RPMI7951 (cell line): ENCODE results near the gene GRAMD2B. TPM values are rescaled to one million over a fixed set of nuclear protein-coding genes. Genes with fewer than 3 reads are reported as not detected.
"Not testable (repeated sequence)": the region's sequence is repeated elsewhere in the genome, so short reads cannot be mapped to it uniquely, and the experiment has no call there.

ENCODE experiments used
- DNase-seq: peaks from one replicate; pipeline ENCODE4 v3.0.0-alpha.2; 2012; ENCODE audit warnings: low read depth
- total RNA-seq: library from RNA; depleted of rRNA; stranded (reverse); fragments of >200 nt; shearing (Covaris generic); gene quantifications from 2 replicates; pipeline ENCODE4 v1.2.3, GENCODE V29; 2014

The GRAMD2B gene
- total RNA-seq, 1 experiment from 2014 or later = 26.0 TPM

- no peak for DNase-seq
Measured at GRCh38 chr5:126511961-126512360, 88.8 kb downstream of the GRAMD2B start.

DNA sequence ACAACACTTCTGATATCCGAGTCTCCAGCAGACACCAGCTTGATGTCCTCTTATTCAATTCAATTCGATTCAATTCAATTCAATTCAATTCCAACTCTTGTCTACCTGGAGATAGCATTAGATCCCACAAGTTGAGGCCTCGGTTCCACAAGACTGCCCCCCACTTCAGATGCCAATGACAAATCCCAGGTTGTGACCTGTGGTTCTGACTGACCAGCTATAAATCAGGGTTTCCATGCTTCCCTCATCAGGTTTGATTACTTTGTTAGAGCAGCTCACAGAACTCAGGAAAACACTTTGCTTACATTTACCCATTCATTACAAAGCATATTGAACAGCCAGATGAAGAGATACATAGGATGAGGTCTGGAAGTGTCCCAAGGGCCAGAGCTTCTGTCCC lies 89.2 kb downstream of the GRAMD2B start:
- no peak for DNase-seq

DNA sequence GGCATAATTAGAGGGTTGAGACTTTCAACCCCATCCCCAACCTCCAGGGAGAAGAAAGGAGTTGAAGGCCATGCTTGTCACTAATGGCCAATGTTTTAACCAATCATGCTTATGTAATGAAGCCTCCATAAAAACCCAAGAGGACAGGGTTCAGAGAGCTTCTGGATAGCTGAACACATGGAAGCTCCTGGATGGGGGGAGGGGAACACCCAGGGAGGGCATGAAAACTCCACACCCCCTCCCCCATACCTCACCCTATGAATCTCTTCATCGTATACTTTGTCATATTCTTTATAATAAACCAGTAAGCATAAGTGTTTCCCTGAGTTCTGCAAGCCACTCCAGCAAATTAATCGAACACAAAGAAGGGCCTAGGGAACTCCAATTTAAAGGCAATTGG lies 90.1 kb downstream of the GRAMD2B start:
- no peak for DNase-seq

- DNase-seq = no peak
Measured at GRCh38 chr5:126513703-126514102, 90.5 kb downstream of the GRAMD2B start.

DNA sequence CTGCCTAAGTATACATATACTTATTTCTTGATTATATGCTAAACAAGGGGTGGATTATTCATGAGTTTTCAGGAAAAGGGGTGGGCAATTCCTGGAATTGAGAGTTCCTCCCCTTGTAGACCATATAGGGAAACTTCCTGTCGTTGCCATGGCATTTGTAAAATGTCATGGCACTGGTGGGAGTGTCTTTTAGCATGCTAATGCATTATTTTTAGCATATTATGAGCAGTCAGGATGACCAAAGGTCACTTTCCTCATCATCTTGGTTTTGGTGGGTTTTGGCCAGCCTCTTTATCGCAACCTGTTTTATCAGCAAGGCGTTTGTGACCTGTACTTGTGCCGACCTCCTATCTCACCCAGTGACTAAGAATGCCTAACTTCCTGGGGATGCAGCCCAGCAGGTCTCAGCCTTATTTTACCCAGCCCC lies 90.9 kb downstream of the GRAMD2B start:
- peak; percentile 35 for DNase-seq

DNA sequence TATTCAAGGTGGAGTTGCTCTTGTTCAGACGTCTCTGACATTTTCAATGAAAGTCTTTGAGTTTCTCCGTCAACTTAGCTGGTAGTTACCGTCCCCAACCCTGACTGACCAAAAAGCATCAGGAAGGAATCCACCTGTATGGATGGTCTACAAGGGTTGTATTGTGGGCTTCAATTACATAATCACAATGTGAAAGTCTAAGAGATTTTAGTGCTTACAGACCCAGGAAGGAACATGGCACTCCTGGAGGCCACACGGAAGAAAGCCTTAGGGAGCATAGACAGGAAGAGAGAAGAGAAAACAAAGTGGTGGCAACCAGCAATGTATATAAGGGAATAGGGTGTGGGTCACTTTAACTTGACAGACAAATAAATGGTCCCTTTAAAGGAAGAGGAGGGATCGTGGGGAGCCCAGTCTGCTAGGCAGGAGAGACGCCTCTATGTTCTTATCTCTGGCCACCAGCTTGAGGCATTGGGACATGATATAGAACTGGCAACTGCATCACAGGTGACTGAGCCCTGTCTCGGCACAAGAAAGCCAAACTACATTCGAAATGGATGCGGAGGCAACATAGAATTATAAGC lies 91.4 kb downstream of the GRAMD2B start:
- no peak for DNase-seq

DNA sequence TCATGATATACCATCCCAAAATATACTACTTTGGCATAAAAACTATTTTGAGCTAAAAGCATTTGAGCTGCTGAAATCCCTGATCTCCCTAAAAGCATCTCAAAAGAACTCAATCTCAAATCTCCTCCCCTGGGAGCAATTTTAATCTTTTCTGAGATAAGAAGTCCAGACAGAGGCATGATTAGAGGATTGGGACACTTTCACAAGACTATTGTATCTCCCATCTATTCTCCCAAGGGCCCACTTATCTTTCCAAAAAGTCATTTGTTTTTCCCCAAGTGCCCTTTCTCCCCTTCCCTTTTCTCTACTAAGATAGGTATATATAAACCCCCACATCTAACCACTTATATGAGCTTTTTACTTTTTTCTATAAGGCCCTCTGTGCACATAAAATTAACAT lies 92.1 kb downstream of the GRAMD2B start:
- no peak for DNase-seq

DNA sequence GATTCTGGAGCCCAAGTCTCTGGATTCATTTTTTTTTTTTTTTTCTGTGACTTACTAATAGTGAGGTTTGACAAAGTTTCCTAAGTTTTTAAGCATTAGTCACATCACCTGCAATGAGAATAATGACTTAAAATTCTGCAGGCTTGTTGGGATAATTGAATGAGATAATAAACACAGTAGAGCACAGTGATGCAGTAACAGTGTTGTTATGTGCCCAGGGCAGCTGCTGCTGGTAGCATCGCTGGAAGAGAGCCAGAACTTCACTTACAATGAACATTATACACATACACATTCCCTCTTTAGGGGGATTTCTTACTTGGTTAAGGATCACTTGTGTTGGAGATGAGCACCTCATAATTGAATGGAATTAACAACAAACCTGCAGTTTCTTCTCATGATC lies 92.9 kb downstream of the GRAMD2B start:
- DNase-seq = peak; percentile 65

DNA sequence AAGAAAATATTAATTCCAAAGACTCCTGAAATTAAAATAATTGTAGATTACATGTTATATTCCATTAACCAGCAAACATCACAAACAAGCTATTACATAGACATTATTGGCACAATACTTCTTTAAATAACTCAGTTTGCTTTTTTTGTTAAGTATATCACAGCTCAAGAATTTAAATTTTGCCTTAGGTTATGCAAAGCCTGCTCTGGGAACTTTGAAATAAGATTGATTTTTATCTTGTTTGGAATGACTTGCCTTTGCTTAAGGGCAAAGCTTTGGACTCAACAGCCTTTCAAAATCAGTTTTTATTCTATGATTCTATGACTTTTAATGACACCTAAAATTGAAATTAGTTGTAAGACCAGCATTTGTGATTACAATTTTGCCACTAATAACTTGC lies 93.6 kb downstream of the GRAMD2B start:
- DNase-seq = peak; percentile 28

DNA sequence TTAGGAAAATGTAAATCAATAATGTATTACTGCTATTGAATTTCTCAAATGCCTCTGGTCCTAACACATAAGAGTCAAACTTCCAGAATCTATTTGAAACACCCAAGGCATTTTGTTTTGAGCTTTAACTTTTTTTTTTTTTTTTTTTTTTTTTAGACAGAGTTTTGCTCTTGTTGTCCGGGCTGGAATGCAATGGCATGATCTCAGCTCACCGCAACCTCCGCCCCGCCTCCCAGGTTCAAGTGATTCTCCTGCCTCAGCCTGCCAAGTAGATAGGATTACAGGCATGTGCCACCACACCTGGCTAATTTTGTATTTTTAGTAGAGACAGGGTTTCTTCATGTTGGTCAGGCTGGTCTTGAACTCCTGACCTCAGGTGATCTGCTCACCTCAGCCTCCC lies 96.0 kb downstream of the GRAMD2B start:
- not testable (repeated sequence) for DNase-seq

- DNase-seq = no peak
Measured at GRCh38 chr5:126519637-126520592, 96.7 kb downstream of the GRAMD2B start.

DNA sequence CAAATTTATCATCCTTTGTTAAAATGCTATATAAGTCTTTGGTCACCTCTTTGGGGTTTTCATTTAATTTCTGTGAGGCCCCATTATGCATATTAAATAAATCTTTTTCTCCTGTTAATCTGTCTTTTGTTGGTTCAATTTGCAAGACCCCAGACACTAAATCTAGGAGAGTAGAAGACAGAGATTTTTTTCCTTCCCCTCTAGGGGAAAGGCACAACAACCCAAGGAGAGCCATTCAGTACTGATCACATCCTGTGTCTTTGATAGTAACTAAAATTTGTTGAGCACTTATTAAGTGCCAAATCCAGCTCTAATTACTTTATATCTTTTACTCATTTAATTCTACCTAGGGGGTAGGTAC lies 97.4 kb downstream of the GRAMD2B start:
- DNase-seq = no peak

- no peak for DNase-seq
Measured at GRCh38 chr5:126521130-126521529, 97.9 kb downstream of the GRAMD2B start.

DNA sequence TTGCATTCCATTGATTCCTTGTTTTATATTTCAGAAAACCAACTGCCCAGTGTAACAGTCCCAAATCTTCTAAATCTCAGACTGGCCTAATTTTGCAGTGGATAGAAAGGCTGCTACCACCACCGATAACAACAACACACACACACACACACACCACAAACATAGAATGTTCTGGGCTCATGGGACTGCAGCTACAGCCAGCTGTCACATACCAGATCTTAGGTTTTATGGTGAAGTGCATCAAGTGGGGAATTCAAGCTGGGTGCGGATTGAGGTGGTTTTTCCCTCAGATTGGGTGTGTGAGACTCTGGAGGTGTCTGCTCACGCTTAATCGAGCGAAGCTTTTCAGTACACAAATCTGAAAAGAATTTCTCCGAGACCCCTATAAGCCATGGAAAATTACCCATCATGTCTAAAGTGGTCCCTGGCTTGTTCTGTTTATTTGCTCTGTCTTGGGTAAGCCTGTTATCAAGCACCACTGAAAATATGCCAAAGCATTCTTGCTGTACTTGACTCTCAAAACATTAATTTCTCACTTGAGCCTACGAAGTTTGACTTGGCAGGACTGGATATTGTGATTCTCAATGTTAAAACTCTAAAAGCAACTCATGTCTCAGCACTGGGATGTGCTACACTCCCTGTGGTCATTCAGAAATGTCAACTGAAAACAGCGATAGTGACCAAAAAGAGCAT lies 100.8 kb downstream of the GRAMD2B start:
- no peak for DNase-seq

DNA sequence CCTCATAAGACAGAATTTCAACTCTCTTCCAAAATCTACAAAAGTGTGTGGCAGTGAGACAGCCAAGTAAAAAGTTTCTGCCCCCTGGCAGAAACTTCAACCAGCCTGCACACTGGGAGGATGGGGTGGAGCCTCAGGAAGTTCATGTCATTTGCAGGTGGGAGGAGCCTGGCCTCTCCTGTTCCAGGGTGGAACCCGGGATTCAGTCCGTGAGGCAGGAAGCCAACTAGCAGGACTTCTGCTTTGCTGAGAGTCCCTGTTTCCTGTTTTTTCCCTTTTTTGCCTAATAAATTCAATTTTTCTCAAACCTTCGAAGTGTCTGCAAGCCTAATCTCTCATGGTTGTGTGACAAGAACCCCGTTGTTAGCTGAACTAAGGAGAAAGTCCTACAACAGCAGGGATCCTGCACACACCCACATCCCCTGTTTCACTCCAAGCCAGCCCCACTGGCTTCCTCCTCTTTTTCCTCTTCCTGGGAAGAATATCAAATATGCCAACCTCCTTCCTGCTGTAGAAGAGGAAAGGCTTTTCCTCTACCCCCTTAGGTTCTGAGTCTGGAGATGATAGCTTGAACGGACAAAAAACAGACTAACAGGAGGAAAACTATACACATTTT lies 102.5 kb downstream of the GRAMD2B start:
- peak; percentile 47 for DNase-seq

DNA sequence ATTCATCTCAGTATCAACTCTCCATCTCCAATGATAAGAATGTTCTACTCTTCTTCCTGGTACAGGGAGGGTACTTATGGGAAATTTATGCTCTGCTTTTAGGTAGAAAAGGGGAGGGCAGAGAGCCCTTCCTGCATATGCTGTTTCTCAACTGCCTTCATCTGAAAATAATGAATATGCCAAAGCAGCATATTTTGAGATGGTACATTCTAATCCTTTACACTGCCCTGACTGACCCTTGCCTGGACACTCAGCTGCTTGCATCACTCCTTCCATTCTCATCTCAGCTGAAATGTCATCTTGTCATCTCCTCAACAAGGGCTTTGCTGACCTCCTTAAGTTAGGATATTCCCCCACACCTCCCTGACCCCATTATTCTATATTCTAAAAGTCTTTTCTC lies 103.3 kb downstream of the GRAMD2B start:
- DNase-seq = no peak

DNA sequence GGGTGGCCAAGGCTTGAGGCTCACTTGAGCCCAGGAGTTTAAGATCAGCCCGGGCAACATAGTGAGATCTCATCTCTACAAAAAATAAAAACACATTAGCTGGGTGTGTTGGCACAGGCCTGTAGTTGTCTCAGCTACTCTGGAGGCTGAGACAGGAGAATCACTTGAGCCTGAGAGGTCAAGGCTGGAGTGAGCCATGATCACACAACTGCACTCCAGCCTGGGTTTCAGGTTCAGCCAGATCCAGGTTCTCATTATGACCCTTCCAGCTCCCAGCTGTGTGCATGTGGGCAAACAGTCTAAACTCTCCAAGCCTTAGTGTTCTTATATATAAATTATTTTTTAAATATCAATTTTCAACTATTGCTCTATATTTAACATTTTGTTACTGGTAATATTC lies 103.9 kb downstream of the GRAMD2B start:
- DNase-seq = no peak

GRCh38 chr5:126527892-126528291 lies 104.7 kb downstream of the GRAMD2B start:
- DNase-seq = no peak

- peak; percentile 70 for DNase-seq
Measured at GRCh38 chr5:126531543-126532120, 108.4 kb downstream of the GRAMD2B start.

GRCh38 chr5:126534553-126534952 lies 111.3 kb downstream of the GRAMD2B start:
- DNase-seq = no peak

DNA sequence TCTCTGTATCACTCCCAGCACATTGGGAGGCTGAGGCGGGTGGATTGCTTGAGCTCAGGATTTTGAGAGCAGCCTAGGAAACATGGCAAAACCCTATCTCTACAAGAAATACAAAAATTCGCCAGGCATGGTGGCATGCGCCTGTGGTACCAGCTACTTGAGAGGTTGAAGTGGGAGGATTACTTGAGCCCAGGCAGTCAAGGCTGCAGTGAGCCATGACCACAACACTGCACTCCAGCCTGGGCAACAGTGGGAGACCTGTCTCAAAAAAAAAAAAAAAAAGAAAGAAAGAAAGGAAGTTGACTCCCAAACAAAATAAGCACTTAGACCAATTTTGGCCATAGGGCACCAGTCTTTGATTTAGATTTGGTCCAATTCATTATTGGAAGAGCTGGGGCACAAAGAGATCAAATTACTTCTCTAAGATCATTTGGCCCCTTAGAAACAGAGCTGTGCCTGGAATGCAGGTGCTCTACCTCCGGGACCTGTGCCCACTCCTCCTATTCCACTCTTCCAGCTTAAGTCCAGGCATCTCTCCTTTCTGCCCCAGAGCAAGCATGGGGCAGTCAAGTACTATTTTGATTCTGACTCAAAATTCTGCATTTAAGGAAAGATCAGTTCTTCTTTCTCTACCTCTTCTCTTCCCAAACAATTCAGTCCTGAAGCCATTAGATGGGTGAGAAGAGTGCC lies 112.8 kb downstream of the GRAMD2B start:
- no peak for DNase-seq
